ENCODE results near the gene CD74.

- TF ChIP-seq CTCF (IDR thresholded peaks at IDR 0.05; ENCODE audit: insufficient read depth, low read depth, low read length) (no peak), EZH2 (IDR thresholded peaks at IDR 0.05; ENCODE audit: insufficient read depth, low read length) (no peak)
Measured at GRCh38 chr5:150353032-150353675, 59.6 kb downstream of the CD74 start.

All from astrocyte (in vitro differentiated cells and primary cell).